ENCODE measurements around the gene USP36.

Gene USP36

DNA sequence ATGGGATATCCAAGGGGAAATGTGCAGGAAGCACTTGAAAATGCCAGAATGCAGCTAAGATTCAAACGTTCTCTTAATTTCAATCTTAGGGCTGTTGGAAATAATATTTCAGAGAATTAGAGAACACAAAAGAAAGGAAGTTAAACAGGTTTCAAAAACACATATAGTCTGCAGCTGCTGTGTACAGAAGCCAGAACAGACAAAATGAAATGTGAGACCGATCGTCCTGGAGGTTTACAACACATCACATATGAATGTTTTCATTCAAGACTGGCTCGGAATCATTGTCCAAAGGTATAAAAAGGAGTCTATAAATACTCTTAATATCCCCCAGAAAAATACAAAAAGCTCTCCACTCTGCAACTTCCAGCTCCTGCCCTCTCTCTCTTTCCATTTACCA lies 72.8 kb downstream of the USP36 start:
- TF ChIP-seq EZH2phosphoT487 (conservative IDR thresholded peaks at IDR 0.05; ENCODE audit: low read length) (no peak), CTCF (IDR thresholded peaks at IDR 0.05; ENCODE audit: insufficient read depth, low read length, poor library complexity, severe bottlenecking) (no peak)
- Histone ChIP-seq H3K9me3 (ENCODE audit: insufficient read depth, low read length) (no peaks in the 10 kb centered on the region), H3K79me2 (ENCODE audit: insufficient read depth, low read length) (peaks cover 38% of the 10 kb centered on the region), H4K20me1 (ENCODE audit: low read depth, low read length) (peaks cover 23% of the 10 kb centered on the region), H3K4me3 (ENCODE audit: insufficient read depth, low read length, poor library complexity, severe bottlenecking) (no peak overlapping the region), H3F3A (ENCODE audit: insufficient read depth) (no peaks in the 10 kb centered on the region), H3K4me2 (ENCODE audit: low read depth, low read length, poor library complexity, severe bottlenecking) (no peak overlapping the region), H2AFZ (ENCODE audit: low read depth, low read length, severe bottlenecking) (no peak overlapping the region), H3K9me2 (replicated peaks; ENCODE audit: insufficient read depth, low read length) (no peaks in the 10 kb centered on the region), H3K27me3 (ENCODE audit: low read length) (no peaks in the 10 kb centered on the region), H3K9ac (ENCODE audit: low read length) (no peak overlapping the region), H3K27ac (ENCODE audit: low read depth, low read length) (no peak overlapping the region), H3K36me3 (ENCODE audit: low read length) (no peaks in the 10 kb centered on the region)

DNA sequence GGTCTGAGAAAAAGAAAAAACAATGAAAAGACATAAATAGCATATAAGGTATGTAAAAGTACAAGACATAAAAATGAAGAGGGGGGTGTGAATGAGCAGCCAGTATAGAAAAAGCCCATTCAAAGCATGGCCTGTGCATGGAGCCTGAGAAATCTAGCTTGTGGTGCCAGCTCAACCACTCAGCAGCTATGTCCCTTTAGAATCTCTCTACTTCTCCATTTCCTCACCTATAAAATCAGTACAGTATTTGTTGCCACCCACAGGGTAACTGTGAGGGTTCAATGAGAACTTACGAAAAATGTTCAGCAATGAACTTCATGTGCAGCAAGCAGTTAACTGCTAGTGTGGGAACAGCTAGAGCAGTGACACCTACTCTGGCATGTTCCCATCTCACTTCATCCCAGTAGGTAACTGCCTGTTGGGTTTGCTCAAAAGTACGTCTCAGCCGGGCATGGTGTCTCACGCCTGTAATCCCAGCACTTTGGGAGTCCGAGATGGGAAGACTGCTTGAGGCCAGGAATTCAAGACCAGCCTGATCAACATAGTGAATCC lies 73.8 kb downstream of the USP36 start:
- no peaks in the 10 kb centered on the region for H3K27me3 ChIP-seq (ENCODE audit: low read length)
- H3K9me2 ChIP-seq (replicated peaks; ENCODE audit: insufficient read depth, low read length): no peaks in the 10 kb centered on the region
- H3K27ac ChIP-seq (ENCODE audit: low read depth, low read length): no peak overlapping the region
- H3K79me2 ChIP-seq (ENCODE audit: insufficient read depth, low read length): peaks cover 42% of the 10 kb centered on the region
- no peaks in the 10 kb centered on the region for H3F3A ChIP-seq (ENCODE audit: insufficient read depth)
- H3K9ac ChIP-seq (ENCODE audit: low read length): no peak overlapping the region
- peaks cover 28% of the 10 kb centered on the region for H4K20me1 ChIP-seq (ENCODE audit: low read depth, low read length)
- no peaks in the 10 kb centered on the region for H3K9me3 ChIP-seq (ENCODE audit: insufficient read depth, low read length)
- H3K4me3 ChIP-seq (ENCODE audit: insufficient read depth, low read length, poor library complexity, severe bottlenecking): no peak overlapping the region
- no peak for TF ChIP-seq CTCF (IDR thresholded peaks at IDR 0.05; ENCODE audit: insufficient read depth, low read length, poor library complexity, severe bottlenecking)
- TF ChIP-seq EZH2phosphoT487 (conservative IDR thresholded peaks at IDR 0.05; ENCODE audit: low read length): no peak
- no peaks in the 10 kb centered on the region for H3K36me3 ChIP-seq (ENCODE audit: low read length)
- no peak overlapping the region for H2AFZ ChIP-seq (ENCODE audit: low read depth, low read length, severe bottlenecking)
- no peak overlapping the region for H3K4me2 ChIP-seq (ENCODE audit: low read depth, low read length, poor library complexity, severe bottlenecking)

DNA sequence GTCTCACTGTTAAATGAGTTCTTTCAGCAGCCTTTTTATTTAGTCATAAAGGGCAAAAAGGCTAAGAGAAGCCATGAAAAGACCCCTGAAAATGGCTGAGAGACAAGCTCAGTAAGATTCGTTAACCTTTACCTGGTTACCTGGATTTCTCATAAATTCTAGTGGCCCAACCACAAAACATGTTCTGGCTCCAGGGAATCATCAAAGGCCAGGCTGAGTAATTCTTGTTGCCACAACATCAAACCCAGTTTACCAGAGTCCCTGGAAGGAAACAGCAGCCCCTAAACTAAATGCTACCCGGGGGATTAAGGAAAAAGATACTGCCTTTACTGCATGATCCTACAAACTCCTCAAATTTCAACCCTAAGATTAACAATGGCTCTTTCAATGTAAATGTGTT lies 74.4 kb downstream of the USP36 start:
- Histone ChIP-seq H3F3A (ENCODE audit: insufficient read depth) (no peaks in the 10 kb centered on the region), H3K4me2 (ENCODE audit: low read depth, low read length, poor library complexity, severe bottlenecking) (no peak overlapping the region), H3K36me3 (ENCODE audit: low read length) (no peaks in the 10 kb centered on the region), H3K9me3 (ENCODE audit: insufficient read depth, low read length) (no peaks in the 10 kb centered on the region), H4K20me1 (ENCODE audit: low read depth, low read length) (peaks cover 30% of the 10 kb centered on the region), H3K79me2 (ENCODE audit: insufficient read depth, low read length) (peaks cover 42% of the 10 kb centered on the region), H2AFZ (ENCODE audit: low read depth, low read length, severe bottlenecking) (no peak overlapping the region), H3K9ac (ENCODE audit: low read length) (no peak overlapping the region), H3K27me3 (ENCODE audit: low read length) (no peaks in the 10 kb centered on the region), H3K9me2 (replicated peaks; ENCODE audit: insufficient read depth, low read length) (no peaks in the 10 kb centered on the region), H3K4me3 (ENCODE audit: insufficient read depth, low read length, poor library complexity, severe bottlenecking) (no peak overlapping the region), H3K27ac (ENCODE audit: low read depth, low read length) (no peak overlapping the region)
- TF ChIP-seq CTCF (IDR thresholded peaks at IDR 0.05; ENCODE audit: insufficient read depth, low read length, poor library complexity, severe bottlenecking): no peak
- TF ChIP-seq EZH2phosphoT487 (conservative IDR thresholded peaks at IDR 0.05; ENCODE audit: low read length): no peak

Data from SU-DHL-6 (cell line).